ENCODE measurements around the gene PEX11B. TPM values are rescaled to one million over a fixed set of nuclear protein-coding genes. Genes with fewer than 3 reads are reported as not detected.

PEX11B gene
- total RNA-seq, 1 experiment from 2014 or later, result 19.7 TPM

GRCh38 chr1:145863282-145864018, 55.1 kb downstream of the PEX11B start:
- Histone ChIP-seq H3K27ac (no peak overlapping the region), H4K20me1 (ENCODE audit: insufficient read depth) (no peaks in the 10 kb centered on the region), H2AFZ (no peak overlapping the region), H3K4me3 (no peak overlapping the region), H3K27me3 (ENCODE audit: insufficient read depth, low read depth) (no peaks in the 10 kb centered on the region; the same call in 1 of the 2 replicates), H3F3A (ENCODE audit: insufficient read depth, low read depth) (peaks cover 4% of the 10 kb centered on the region; the same call in 1 of the 2 replicates), H3K4me2 (no peak overlapping the region), H3K36me3 (ENCODE audit: low read depth) (no peaks in the 10 kb centered on the region), H3K9me3 (ENCODE audit: insufficient read depth, low read depth) (no peaks in the 10 kb centered on the region), H3K9me2 (ENCODE audit: insufficient read depth) (no peaks in the 10 kb centered on the region), H3K79me2 (ENCODE audit: low read depth) (peaks cover under 1% of the 10 kb centered on the region; the same call in 1 of the 2 replicates), H3K4me1 (replicated peaks; ENCODE audit: insufficient read depth) (peaks cover 3% of the 10 kb centered on the region; the same call in 1 of the 2 replicates)
- no TSS peak for BruUV-seq (replicated peaks)
- CTCF ChIA-PET, result interaction anchor here (0.6 kb wide), 1 partner anchor 123 kb away, joined by 4 read pairs; no protein-coding TSS in a partner anchor
- POLR2A ChIA-PET (ENCODE audit: unreplicated experiment), result no interaction called here
- intact Hi-C loops (cut with micrococcal nuclease; ENCODE audit: unreplicated experiment), result no loop called here
- DNase-seq, result no peak
- no peak for TF ChIP-seq EZH2 (IDR thresholded peaks at IDR 0.05; ENCODE audit: low read depth)
- TF ChIP-seq, protein P1, sequence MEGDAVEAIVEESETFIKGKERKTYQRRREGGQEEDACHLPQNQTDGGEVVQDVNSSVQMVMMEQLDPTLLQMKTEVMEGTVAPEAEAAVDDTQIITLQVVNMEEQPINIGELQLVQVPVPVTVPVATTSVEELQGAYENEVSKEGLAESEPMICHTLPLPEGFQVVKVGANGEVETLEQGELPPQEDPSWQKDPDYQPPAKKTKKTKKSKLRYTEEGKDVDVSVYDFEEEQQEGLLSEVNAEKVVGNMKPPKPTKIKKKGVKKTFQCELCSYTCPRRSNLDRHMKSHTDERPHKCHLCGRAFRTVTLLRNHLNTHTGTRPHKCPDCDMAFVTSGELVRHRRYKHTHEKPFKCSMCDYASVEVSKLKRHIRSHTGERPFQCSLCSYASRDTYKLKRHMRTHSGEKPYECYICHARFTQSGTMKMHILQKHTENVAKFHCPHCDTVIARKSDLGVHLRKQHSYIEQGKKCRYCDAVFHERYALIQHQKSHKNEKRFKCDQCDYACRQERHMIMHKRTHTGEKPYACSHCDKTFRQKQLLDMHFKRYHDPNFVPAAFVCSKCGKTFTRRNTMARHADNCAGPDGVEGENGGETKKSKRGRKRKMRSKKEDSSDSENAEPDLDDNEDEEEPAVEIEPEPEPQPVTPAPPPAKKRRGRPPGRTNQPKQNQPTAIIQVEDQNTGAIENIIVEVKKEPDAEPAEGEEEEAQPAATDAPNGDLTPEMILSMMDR (conservative IDR thresholded peaks at IDR 0.05), result no peak

Other genes starting within 250 kb of the PEX11B start
- 2.7 and 3.4 TPM in 2 replicates for gene PDZK1, start 211.3 kb downstream of the PEX11B start, total RNA-seq (2021)
- gene CD160, start 199.2 kb downstream of the PEX11B start, total RNA-seq (2021), result not detected in 2 replicates
- 8.8 and 11.0 TPM in 2 replicates for gene RNF115, start 94.6 kb downstream of the PEX11B start, total RNA-seq (2021)
- gene POLR3C, start 94.5 kb downstream of the PEX11B start, total RNA-seq (2021), result 21.2 and 21.4 TPM in 2 replicates
- gene NUDT17, start 73.1 kb downstream of the PEX11B start, total RNA-seq (2021), result 1.0 and 1.5 TPM in 2 replicates
- 44.3 and 57.8 TPM in 2 replicates for gene PIAS3, start 59.6 kb downstream of the PEX11B start, total RNA-seq (2021)
- gene ANKRD35, start 32.9 kb downstream of the PEX11B start, total RNA-seq (2021), result 0.78 and 1.2 TPM in 2 replicates
- 0.33 and 0.88 TPM in 2 replicates for gene ITGA10, start 8.7 kb downstream of the PEX11B start, total RNA-seq (2021)
- 129 and 181 TPM in 2 replicates for gene RBM8A, start 8.8 kb upstream of the PEX11B start, total RNA-seq (2021)
- 0.48 and 0.50 TPM in 2 replicates for gene LIX1L, start 39.3 kb upstream of the PEX11B start, total RNA-seq (2021)
- gene ANKRD34A, start 45.9 kb upstream of the PEX11B start, total RNA-seq (2021), result 0.33 and 0.50 TPM in 2 replicates
- gene POLR3GL, start 46.0 kb upstream of the PEX11B start, total RNA-seq (2021), result 7.2 and 10.6 TPM in 2 replicates
- 95.7 and 131 TPM in 2 replicates for gene TXNIP, start 77.9 kb upstream of the PEX11B start, total RNA-seq (2021)
- not detected in 2 replicates for gene HJV, start 103.0 kb upstream of the PEX11B start, total RNA-seq (2021)
- 5.0 and 5.7 TPM in 2 replicates for gene NBPF10, start 226.1 kb upstream of the PEX11B start, total RNA-seq (2021)

Data from PC-9 (cell line).